ENCODE data around the gene IQGAP1. TPM values are rescaled to one million over a fixed set of nuclear protein-coding genes. Genes with fewer than 3 reads are reported as not detected.
A peak's percentile ranks its signal among the peaks of the same experiment; 100 is the strongest.

The IQGAP1 gene
- total RNA-seq, 1 experiment from 2014 or later = 264 TPM

DNA sequence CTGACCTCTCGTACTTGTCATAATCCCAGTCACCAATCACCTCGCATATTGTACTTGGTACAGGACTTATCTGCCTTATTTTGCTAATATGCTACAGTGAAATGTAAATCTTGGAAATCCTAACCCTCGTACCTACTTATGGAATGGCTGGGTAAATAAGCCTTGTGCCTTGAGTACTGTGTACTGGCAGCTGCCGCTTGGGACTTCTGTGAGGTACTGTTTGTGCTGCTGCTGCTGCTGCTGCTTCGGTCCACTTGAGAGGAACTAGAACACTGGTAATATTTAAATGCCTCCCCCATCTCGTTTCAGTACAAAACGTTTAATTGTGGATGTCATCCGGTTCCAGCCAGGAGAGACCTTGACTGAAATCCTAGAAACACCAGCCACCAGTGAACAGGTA, 99.1 kb downstream of the IQGAP1 start:
- Mint-ChIP-seq H3K36me3 (ENCODE audit: insufficient read depth, unreplicated experiment) (peaks cover 95% of the 10 kb centered on the region), H3K27ac (ENCODE audit: low read depth, unreplicated experiment) (no peak overlapping the region), H3K4me1 (ENCODE audit: insufficient read depth, unreplicated experiment) (peaks cover 15% of the 10 kb centered on the region), H3K9me3 (ENCODE audit: unreplicated experiment) (no peaks in the 10 kb centered on the region), H3K27me3 (ENCODE audit: insufficient read depth, unreplicated experiment) (no peaks in the 10 kb centered on the region), H3K4me3 (ENCODE audit: unreplicated experiment) (no peak overlapping the region)
- no TSS peak for BruUV-seq (replicated peaks)
- ChIA-PET POLR2A (interaction anchor here (0.6 kb wide), 2 partner anchors 8 to 53 kb away, joined by 3 read pairs; no protein-coding TSS in a partner anchor), CTCF (interaction anchor here (0.6 to 1.6 kb wide), 5 partner anchors 17 to 194 kb away, joined by 3 to 10 read pairs (median 4); no protein-coding TSS in a partner anchor)
- intact Hi-C loops (cut with micrococcal nuclease) = no loop called here
- no peak for DNase-seq (ENCODE audit: unreplicated experiment)
- TF ChIP-seq, protein P1, sequence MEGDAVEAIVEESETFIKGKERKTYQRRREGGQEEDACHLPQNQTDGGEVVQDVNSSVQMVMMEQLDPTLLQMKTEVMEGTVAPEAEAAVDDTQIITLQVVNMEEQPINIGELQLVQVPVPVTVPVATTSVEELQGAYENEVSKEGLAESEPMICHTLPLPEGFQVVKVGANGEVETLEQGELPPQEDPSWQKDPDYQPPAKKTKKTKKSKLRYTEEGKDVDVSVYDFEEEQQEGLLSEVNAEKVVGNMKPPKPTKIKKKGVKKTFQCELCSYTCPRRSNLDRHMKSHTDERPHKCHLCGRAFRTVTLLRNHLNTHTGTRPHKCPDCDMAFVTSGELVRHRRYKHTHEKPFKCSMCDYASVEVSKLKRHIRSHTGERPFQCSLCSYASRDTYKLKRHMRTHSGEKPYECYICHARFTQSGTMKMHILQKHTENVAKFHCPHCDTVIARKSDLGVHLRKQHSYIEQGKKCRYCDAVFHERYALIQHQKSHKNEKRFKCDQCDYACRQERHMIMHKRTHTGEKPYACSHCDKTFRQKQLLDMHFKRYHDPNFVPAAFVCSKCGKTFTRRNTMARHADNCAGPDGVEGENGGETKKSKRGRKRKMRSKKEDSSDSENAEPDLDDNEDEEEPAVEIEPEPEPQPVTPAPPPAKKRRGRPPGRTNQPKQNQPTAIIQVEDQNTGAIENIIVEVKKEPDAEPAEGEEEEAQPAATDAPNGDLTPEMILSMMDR (IDR thresholded peaks at IDR 0.05; ENCODE audit: unreplicated experiment) = no peak

DNA sequence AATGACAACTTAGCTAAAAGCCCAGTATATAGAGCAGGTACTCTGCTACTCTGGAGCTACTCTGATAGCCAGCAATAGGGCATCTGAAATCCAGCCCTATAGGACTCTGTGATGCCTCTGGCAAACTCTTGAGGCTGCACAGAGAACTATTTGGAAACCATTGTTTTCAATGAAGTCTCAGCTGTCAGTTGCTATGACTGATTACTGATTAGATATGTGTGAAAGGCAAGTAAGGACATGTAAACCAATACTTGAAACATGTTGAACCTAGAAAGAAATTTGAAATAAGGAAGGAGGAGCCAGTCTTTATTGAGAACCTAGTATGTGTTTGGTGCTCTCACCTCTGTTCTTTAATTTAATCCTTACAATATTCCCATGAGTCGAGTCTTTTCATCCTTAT, 101.5 kb downstream of the IQGAP1 start:
- Mint-ChIP-seq H3K27ac (ENCODE audit: low read depth, unreplicated experiment) (peak overlapping the region; percentile 6), H3K4me1 (ENCODE audit: insufficient read depth, unreplicated experiment) (peaks cover 15% of the 10 kb centered on the region), H3K4me3 (ENCODE audit: unreplicated experiment) (no peak overlapping the region), H3K36me3 (ENCODE audit: insufficient read depth, unreplicated experiment) (peaks cover 95% of the 10 kb centered on the region), H3K27me3 (ENCODE audit: insufficient read depth, unreplicated experiment) (no peaks in the 10 kb centered on the region), H3K9me3 (ENCODE audit: unreplicated experiment) (no peaks in the 10 kb centered on the region)
- no TSS peak for BruUV-seq (replicated peaks)
- intact Hi-C loops (cut with micrococcal nuclease) = no loop called here
- ChIA-PET POLR2A (interaction anchor here (0.7 to 1.2 kb wide), 4 partner anchors 20 to 653 kb away, joined by 3 to 4 read pairs (median 3); no protein-coding TSS in a partner anchor), CTCF (interaction anchor here (0.6 to 2.7 kb wide), 6 partner anchors 9 to 196 kb away, joined by 3 to 19 read pairs (median 4); no protein-coding TSS in a partner anchor)
- TF ChIP-seq, protein P1 (IDR thresholded peaks at IDR 0.05; ENCODE audit: unreplicated experiment) = no peak
- DNase-seq (ENCODE audit: unreplicated experiment) = peak; percentile 31

DNA sequence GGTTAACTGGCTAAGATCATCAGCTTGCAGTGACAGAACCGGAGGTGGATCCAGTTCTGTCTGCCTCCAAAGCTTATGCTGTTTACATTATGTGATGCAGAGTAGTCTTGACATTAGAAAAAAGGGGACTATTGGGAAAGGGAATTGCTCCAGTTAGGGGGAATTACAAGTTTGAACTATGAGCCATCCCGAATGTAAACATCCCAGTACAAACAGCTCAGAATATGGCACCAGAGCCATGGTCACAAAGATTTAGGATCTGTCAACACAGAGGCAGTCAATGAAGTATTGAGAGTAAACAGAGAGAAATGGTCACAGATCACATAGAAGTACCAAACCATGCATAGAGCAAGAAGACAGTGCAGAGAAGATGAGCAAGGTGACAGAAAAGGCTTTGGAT, 101.9 kb downstream of the IQGAP1 start:
- peaks cover 95% of the 10 kb centered on the region for H3K36me3 Mint-ChIP-seq (ENCODE audit: insufficient read depth, unreplicated experiment)
- H3K27me3 Mint-ChIP-seq (ENCODE audit: insufficient read depth, unreplicated experiment) = no peaks in the 10 kb centered on the region
- TF ChIP-seq, protein P1 (IDR thresholded peaks at IDR 0.05; ENCODE audit: unreplicated experiment) = no peak
- POLR2A ChIA-PET = interaction anchor here (0.7 to 1.2 kb wide), 5 partner anchors 20 to 653 kb away, joined by 3 to 4 read pairs (median 3); no protein-coding TSS in a partner anchor
- DNase-seq (ENCODE audit: unreplicated experiment) = no peak
- CTCF ChIA-PET = interaction anchor here (1.0 to 2.7 kb wide), 4 partner anchors 9 to 197 kb away, joined by 3 to 19 read pairs (median 6); no protein-coding TSS in a partner anchor
- no TSS peak for BruUV-seq (replicated peaks)
- H3K4me1 Mint-ChIP-seq (ENCODE audit: insufficient read depth, unreplicated experiment) = peaks cover 15% of the 10 kb centered on the region
- peak overlapping the region; percentile 6 for H3K27ac Mint-ChIP-seq (ENCODE audit: low read depth, unreplicated experiment)
- intact Hi-C loops (cut with micrococcal nuclease) = no loop called here
- no peaks in the 10 kb centered on the region for H3K9me3 Mint-ChIP-seq (ENCODE audit: unreplicated experiment)
- H3K4me3 Mint-ChIP-seq (ENCODE audit: unreplicated experiment) = no peak overlapping the region

DNA sequence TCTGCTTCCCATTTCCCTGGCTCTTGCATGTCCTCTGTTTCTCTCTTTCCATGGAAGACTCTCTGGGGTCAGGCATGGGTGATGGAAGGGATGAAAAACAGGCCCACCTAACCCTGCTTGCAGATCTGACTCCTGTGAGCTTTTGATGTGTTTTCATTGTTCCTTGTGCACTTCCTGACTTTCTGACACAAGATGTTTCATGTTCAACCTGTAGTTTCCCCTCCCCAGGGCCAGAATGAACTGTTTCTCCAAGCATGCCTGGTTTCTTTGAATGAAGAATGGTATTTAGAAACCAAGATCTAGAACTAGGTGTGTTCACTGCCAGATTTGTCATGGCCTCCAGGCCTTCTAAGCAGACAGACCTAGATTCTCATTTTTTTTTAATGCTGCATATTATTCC, 105.6 kb downstream of the IQGAP1 start:
- intact Hi-C loops (cut with micrococcal nuclease) = no loop called here
- Mint-ChIP-seq H3K27me3 (ENCODE audit: insufficient read depth, unreplicated experiment) (no peaks in the 10 kb centered on the region), H3K9me3 (ENCODE audit: unreplicated experiment) (no peaks in the 10 kb centered on the region), H3K4me1 (ENCODE audit: insufficient read depth, unreplicated experiment) (peaks cover 11% of the 10 kb centered on the region), H3K36me3 (ENCODE audit: insufficient read depth, unreplicated experiment) (peaks cover 95% of the 10 kb centered on the region), H3K27ac (ENCODE audit: low read depth, unreplicated experiment) (peak overlapping the region; percentile 55), H3K4me3 (ENCODE audit: unreplicated experiment) (no peak overlapping the region)
- CTCF ChIA-PET = interaction anchor here (2.0 kb wide), 1 partner anchor 173 kb away, joined by 8 read pairs; no protein-coding TSS in a partner anchor
- TF ChIP-seq, protein P1 (IDR thresholded peaks at IDR 0.05; ENCODE audit: unreplicated experiment) = no peak
- POLR2A ChIA-PET = no interaction called here
- BruUV-seq (replicated peaks) = no TSS peak
- no peak for DNase-seq (ENCODE audit: unreplicated experiment)

Data from MCF 10A (cell line).